IMR-90 (cell line): Measurements from ENCODE around the gene CHMP5.

Experiments used
- CEBPB ChIP-seq: IDR thresholded peaks from 2 replicates; pipeline ENCODE4 v1.6.1; 2012; ENCODE audit warnings: low read depth, low read length, improper control_type of control experiment
- CTCF ChIP-seq: conservative IDR thresholded peaks from 2 replicates; pipeline ENCODE4 v1.5.1; 2012; ENCODE audit warnings: mild to moderate bottlenecking, low read depth, low read length, improper control_type of control experiment
- MXI1 ChIP-seq: IDR thresholded peaks from 2 replicates; pipeline ENCODE4 v1.6.1; 2012; ENCODE audit warnings: low read depth, mild to moderate bottlenecking, low read length, moderate library complexity, borderline replicate concordance
- POLR2A ChIP-seq: IDR thresholded peaks from 2 replicates; pipeline ENCODE4 v1.6.1; 2012; ENCODE audit warnings: mild to moderate bottlenecking, low read depth, low read length

DNA sequence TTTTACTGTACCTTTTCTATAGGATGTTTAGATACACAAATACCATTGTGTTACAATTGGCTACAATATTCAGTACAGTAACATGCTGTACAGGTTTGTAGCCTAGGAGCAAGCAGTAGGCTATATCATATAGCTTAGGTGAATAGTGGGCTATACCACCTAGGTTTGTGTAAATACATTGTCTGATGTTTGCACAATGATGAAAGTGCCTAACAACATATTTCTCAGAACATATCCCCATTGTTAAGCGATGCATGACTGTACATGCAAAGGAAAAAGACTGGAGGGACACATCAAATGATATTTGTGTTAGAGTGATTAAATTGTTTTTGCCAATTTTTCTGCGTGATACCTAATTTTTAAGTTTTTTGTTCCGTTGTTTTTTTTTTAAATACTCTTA is 5.3 kb downstream of the CHMP5 start:
- TF ChIP-seq CTCF: no peak
- no peak for TF ChIP-seq POLR2A
- no peak for TF ChIP-seq CEBPB
- no peak for TF ChIP-seq MXI1
